ENCODE measurements around the gene LINC01488. TPM values are rescaled to one million over a fixed set of nuclear protein-coding genes. Genes with fewer than 3 reads are reported as not detected.

LINC01488 gene
- total RNA-seq, 2 experiments from 2014 or later: not detected

DNA sequence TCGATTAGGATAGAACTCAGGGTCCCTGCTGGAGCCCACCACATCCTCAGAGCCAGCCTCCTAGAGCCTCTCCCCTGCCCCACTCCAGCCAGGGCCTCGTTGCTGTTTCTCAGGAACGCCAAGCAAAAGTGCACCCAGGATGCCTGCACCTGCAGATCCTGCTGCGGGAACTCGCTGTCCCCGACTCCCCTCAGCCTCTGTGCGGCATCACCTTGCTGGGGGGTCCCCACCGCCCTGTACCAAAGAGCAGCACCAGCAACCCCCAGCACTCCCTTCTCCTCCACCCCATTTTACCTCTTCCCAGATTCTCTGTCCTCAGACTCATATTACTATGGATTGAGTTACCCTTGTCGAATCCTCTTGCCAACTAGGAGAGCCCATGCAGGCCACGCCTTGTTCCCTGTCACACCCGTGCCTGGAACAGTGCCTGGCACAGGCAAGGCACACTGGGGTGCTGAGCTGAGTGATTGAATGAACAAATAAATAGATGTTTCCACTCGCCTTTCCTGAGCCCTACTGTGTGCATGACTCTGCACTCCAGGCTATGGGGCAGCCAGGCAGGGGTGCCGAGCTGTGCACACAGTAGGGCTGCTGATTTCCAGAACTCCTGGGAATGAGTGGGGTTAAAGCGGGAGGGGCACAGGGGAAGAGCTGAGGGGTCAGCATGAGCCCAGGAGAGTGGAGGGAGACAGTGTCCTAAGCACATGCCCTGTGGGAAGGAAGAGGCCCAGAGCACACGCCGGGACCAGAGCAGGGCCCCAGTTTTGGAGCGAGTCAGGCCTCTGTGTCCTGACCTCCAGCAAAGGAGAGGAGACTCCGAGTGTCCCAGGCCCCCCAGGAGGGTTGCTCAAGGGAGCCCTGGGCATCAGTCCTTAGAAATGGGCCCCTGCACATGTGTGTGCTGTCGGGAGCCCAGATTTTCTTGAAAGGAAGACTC is 44.3 kb downstream of the LINC01488 start:
- H3K27ac Mint-ChIP-seq: no peak overlapping the region
- no peaks in the 10 kb centered on the region for H3K36me3 Mint-ChIP-seq (ENCODE audit: low read depth)
- DNase-seq: no peak
- ChIA-PET POLR2A (no interaction called here), CTCF (no interaction called here)
- H3K4me1 Mint-ChIP-seq: no peaks in the 10 kb centered on the region
- peaks cover 5% of the 10 kb centered on the region for H3K27me3 Mint-ChIP-seq
- no peak overlapping the region for H3K4me3 Mint-ChIP-seq
- no peaks in the 10 kb centered on the region for H3K9me3 Mint-ChIP-seq

DNA sequence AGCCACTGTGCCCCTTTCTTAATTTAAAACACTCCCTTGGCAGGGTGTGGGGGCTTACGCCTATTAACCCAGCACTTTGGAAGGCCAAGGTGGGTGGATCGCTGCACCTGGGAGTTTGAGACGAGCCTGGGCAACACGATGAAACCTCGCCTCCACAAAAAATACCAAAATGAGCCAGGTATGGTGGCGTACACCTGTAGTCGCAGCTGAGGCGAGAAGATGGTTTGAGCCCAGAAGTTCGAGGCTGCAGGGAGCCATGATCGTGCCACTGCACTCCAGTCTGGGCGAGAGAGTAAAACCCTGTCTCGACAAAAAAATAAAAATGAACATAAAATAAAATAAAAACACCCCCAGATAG is 45.0 kb downstream of the LINC01488 start:
- Mint-ChIP-seq H3K27ac (no peak overlapping the region), H3K27me3 (peaks cover 5% of the 10 kb centered on the region), H3K9me3 (no peaks in the 10 kb centered on the region), H3K4me1 (no peaks in the 10 kb centered on the region), H3K36me3 (ENCODE audit: low read depth) (no peaks in the 10 kb centered on the region), H3K4me3 (no peak overlapping the region)
- ChIA-PET POLR2A (no interaction called here), CTCF (no interaction called here)
- DNase-seq: no peak

DNA sequence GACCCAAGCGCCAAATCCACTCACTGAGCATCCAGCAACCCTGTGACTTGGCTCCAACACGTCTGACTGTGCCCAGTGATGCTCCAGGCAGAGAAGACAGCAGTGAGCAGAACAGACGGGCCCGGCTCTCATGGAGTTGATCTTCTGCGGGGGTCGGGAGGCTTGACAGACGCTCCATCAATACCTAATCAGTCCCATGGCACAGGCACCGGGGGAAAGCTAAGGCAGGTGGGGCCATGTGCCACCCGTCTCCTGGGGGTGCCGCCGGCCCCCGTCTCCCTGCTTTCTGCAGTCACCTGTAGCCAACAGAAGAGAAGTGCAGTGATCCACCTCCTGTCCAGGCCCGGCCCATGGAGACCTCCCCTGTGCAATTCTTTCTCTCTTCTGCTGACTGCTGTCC is 47.5 kb downstream of the LINC01488 start:
- Mint-ChIP-seq H3K27ac (no peak overlapping the region), H3K4me3 (no peak overlapping the region), H3K36me3 (ENCODE audit: low read depth) (no peaks in the 10 kb centered on the region), H3K9me3 (no peaks in the 10 kb centered on the region), H3K27me3 (peaks cover 3% of the 10 kb centered on the region), H3K4me1 (no peaks in the 10 kb centered on the region)
- ChIA-PET POLR2A (no interaction called here), CTCF (no interaction called here)
- DNase-seq: no peak

DNA sequence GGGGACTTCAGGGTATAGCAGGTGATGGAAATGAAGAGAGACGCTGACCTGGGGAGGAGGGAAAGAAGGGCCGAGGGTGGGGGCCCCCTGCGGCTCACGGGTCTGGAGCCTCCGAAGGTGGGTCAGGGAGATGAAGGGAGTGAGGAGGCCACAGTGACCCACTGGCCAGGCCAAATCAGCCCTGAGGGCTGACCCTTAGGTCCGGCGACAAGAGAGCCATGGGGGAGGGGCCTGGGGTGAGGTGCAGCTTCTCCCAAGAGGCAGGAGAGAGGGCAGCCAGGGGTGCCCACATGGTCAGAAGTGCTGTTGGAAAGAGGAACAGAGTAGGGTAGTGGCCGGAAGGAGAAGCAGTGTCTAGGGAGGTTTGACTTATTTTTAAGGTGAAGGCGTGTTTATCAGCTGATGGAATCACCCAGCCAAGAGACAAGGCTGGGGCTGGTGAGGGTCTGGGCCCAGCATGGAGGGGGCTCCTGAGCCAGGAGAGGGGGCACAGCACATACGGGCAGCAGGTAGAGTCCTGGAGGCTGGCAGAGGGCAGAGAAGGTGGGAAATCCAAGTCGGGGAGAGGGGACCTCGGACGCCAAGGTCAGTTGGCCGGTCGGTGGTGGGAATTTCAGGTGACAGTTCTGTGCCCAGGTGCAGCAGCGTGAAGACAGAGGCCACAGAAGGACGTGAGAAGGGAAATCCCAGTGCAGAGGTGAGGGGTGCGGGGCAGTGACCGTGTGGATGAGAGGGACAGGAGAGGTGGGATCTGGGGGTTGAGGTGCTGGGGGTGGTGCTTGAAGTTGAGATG is 49.0 kb downstream of the LINC01488 start:
- peaks cover 6% of the 10 kb centered on the region for H3K27me3 Mint-ChIP-seq
- H3K4me1 Mint-ChIP-seq: no peaks in the 10 kb centered on the region
- ChIA-PET CTCF (no interaction called here), POLR2A (no interaction called here)
- DNase-seq: no peak
- no peak overlapping the region for H3K27ac Mint-ChIP-seq
- no peak overlapping the region for H3K4me3 Mint-ChIP-seq
- H3K36me3 Mint-ChIP-seq (ENCODE audit: low read depth): no peaks in the 10 kb centered on the region
- no peaks in the 10 kb centered on the region for H3K9me3 Mint-ChIP-seq

DNA sequence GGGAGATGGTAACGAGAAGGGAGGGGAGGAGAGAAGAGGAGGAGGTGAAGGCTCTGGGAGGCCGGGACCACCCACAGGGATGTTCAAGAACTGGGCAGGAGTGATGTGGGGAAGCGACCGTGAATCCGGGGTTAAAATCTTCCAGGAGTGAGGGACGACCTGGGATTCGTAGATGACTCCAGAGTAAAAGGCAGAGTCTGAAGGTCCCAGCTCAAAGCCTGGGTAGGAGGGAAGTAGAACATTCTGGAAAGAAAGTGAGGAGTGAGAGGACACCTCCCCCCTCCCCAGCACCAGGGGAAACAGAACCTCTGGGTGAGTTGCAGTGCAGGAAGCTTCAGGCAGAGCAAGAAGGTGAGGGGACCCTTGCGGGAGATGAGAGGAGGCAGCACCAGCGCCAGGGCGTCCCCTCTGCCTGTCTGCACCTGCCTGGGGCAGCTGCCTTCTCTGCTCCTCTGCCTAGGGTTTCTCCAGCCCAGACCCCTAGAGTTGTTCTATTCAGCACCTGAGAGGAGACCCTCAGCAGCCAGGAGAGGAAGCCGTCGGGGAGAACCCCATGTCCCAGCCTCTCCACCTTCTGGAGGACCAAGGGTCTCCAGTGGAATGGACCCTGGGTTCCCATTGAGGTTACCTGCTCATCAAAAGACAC is 49.7 kb downstream of the LINC01488 start:
- Mint-ChIP-seq H3K4me1 (no peaks in the 10 kb centered on the region), H3K27me3 (peaks cover 6% of the 10 kb centered on the region), H3K4me3 (no peak overlapping the region), H3K9me3 (no peaks in the 10 kb centered on the region), H3K36me3 (ENCODE audit: low read depth) (no peaks in the 10 kb centered on the region), H3K27ac (no peak overlapping the region)
- ChIA-PET POLR2A (no interaction called here), CTCF (no interaction called here)
- no peak for DNase-seq

DNA sequence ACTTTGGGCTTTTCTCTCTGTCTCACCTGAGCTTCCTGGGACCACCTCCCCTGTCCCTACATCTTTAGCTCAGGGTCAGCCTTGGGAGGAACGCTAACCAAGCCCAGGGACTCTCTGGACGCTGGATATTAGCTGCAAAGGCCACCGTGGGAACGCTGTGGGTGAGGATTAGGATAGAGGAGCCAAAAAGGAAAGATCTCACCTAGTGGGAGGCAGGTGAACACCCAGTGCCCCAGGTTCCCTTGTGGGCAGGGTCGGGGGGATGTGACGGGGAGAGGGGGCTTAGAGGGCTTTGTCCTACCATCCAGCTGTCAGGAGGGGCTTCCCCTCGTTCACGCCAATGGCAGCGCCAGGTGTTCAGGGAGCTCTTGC is 50.2 kb downstream of the LINC01488 start:
- no peaks in the 10 kb centered on the region for H3K4me1 Mint-ChIP-seq
- H3K27me3 Mint-ChIP-seq: peaks cover 6% of the 10 kb centered on the region
- H3K27ac Mint-ChIP-seq: no peak overlapping the region
- ChIA-PET CTCF (no interaction called here), POLR2A (no interaction called here)
- DNase-seq: no peak
- no peak overlapping the region for H3K4me3 Mint-ChIP-seq
- no peaks in the 10 kb centered on the region for H3K36me3 Mint-ChIP-seq (ENCODE audit: low read depth)
- no peaks in the 10 kb centered on the region for H3K9me3 Mint-ChIP-seq

DNA sequence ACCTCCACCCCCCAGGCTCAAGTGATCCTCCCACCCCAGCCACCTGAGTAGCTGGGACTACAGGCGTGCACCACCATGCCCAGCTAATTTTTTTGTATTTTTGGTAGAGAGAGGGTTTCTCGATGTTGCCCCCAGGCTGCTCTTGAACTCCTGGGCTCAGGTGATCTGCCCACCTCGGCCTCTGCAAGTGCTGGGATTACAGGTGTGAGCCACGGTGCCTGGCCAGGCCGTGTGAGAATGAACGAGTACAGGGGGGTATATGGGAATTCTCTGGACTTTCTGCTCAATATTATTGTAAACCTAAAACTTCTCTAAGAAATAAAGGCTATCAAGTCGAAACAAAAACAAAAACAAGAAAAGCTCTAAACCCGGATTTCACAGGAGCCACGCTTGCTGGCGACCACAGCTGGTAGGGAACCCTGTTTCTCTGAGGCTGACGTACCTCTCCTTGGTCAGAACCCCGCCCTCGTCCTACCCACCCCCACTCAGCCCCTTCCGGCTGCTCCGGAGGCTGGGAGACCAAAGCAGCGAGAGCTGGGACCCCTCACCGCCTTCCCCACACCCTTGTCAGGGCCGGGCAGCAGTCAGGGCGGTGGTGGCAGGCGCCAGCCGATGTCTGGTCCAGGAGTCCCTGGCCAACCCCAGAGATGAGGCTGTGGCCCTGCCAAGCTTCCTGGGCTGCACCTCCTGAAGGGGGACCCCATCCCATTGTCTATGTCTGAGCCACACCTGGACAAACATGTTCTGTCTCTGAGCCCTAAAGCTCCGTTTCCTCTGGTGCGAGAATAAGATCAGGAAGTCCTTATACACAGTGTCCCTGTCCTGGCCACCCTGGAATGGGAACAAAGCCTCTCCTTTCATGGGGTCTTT is 52.1 kb downstream of the LINC01488 start:
- Mint-ChIP-seq H3K4me3 (no peak overlapping the region), H3K9me3 (no peaks in the 10 kb centered on the region), H3K27me3 (peaks cover 6% of the 10 kb centered on the region), H3K27ac (no peak overlapping the region), H3K36me3 (ENCODE audit: low read depth) (no peaks in the 10 kb centered on the region), H3K4me1 (no peaks in the 10 kb centered on the region)
- CTCF ChIA-PET: no interaction called here
- POLR2A ChIA-PET: no interaction called here
- DNase-seq: no peak

DNA sequence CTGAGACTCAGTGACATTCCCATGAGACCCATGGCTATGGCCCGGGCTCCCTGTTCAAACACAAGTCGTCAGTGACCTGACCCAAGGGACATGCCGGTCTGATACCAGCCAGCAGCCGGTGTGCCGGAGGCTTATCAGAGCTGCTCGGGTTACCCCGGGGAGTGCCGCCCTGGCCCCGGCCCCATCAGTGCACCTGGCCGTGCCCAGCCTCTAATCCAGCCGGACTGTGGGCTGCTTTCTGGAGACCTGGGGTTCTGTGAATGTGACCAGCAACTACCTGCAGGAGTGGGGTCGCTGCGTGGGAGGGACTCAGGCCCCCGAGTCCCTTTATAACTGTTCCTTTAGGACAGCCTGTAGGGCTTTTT is 52.7 kb downstream of the LINC01488 start:
- ChIA-PET POLR2A (no interaction called here), CTCF (no interaction called here)
- H3K27me3 Mint-ChIP-seq: peaks cover 6% of the 10 kb centered on the region
- H3K36me3 Mint-ChIP-seq (ENCODE audit: low read depth): no peaks in the 10 kb centered on the region
- H3K27ac Mint-ChIP-seq: no peak overlapping the region
- DNase-seq: no peak
- H3K4me3 Mint-ChIP-seq: no peak overlapping the region
- H3K9me3 Mint-ChIP-seq: no peaks in the 10 kb centered on the region
- no peaks in the 10 kb centered on the region for H3K4me1 Mint-ChIP-seq

DNA sequence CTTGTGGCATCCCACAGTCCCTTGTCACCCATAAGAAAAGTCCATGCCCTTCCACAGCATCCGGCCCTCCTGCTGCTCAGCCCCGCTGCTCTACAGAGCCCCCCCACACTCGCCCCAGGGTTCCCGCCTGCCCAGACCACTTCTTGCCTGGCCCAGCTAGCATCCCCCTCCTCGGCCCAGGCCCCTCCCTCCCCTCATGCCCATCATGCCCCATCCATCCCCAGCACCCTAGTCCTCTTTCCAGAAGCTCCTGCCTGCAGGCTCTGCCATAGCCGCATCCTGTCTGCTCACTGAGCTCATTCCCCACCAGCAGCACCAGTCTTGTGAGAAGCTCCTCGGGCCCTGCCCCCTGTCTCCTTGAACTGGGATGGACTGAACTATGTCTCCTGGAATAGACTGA is 54.4 kb downstream of the LINC01488 start:
- Mint-ChIP-seq H3K36me3 (ENCODE audit: low read depth) (no peaks in the 10 kb centered on the region), H3K9me3 (no peaks in the 10 kb centered on the region), H3K27ac (no peak overlapping the region), H3K4me1 (no peaks in the 10 kb centered on the region), H3K27me3 (peaks cover 6% of the 10 kb centered on the region), H3K4me3 (no peak overlapping the region)
- no peak for DNase-seq
- ChIA-PET CTCF (no interaction called here), POLR2A (no interaction called here)

DNA sequence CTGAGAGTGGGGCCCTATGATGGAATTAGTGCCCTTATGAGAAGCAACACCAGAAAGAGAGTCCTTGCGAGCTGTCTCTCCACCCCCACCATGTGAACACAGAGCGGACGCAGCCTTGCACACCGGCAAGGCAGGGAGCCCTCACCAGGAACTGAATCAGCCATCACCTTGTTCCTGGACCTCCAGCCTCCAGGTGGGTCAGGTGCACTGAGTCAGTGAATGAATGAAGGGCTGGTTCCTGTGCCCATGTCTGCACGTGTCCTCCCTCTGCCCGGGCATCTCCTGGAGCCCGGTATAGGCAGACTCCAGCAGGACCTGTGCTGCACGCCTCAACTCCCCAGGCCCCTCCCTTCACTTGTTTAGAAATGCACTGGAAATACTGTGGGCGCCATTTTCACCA is 54.9 kb downstream of the LINC01488 start:
- no peaks in the 10 kb centered on the region for H3K36me3 Mint-ChIP-seq (ENCODE audit: low read depth)
- no peak for DNase-seq
- no peaks in the 10 kb centered on the region for H3K9me3 Mint-ChIP-seq
- ChIA-PET POLR2A (no interaction called here), CTCF (no interaction called here)
- peaks cover 6% of the 10 kb centered on the region for H3K27me3 Mint-ChIP-seq
- H3K4me3 Mint-ChIP-seq: no peak overlapping the region
- no peaks in the 10 kb centered on the region for H3K4me1 Mint-ChIP-seq
- H3K27ac Mint-ChIP-seq: no peak overlapping the region

DNA sequence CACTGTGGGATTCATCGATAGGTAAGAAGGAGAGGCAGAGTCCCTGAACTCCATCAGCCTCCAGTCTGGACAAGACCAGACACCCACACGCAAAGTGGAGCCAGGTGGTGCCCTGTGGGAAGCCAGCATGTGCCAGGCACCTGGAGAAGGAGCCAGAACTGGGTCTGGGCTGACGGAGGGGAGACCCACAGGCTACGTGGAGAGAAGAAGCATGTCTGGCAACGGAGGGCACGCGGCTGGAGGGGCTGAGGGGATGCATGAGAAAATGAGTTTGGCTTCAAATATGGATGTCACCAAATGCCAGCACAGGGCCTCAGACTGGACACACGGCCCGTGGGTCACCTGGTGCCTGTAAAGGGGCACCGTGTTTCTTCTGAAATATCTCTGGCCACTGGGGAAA is 55.7 kb downstream of the LINC01488 start:
- Mint-ChIP-seq H3K9me3 (no peaks in the 10 kb centered on the region), H3K27me3 (peaks cover 6% of the 10 kb centered on the region), H3K36me3 (ENCODE audit: low read depth) (no peaks in the 10 kb centered on the region), H3K4me1 (no peaks in the 10 kb centered on the region), H3K27ac (no peak overlapping the region), H3K4me3 (no peak overlapping the region)
- DNase-seq: no peak
- ChIA-PET POLR2A (no interaction called here), CTCF (no interaction called here)

DNA sequence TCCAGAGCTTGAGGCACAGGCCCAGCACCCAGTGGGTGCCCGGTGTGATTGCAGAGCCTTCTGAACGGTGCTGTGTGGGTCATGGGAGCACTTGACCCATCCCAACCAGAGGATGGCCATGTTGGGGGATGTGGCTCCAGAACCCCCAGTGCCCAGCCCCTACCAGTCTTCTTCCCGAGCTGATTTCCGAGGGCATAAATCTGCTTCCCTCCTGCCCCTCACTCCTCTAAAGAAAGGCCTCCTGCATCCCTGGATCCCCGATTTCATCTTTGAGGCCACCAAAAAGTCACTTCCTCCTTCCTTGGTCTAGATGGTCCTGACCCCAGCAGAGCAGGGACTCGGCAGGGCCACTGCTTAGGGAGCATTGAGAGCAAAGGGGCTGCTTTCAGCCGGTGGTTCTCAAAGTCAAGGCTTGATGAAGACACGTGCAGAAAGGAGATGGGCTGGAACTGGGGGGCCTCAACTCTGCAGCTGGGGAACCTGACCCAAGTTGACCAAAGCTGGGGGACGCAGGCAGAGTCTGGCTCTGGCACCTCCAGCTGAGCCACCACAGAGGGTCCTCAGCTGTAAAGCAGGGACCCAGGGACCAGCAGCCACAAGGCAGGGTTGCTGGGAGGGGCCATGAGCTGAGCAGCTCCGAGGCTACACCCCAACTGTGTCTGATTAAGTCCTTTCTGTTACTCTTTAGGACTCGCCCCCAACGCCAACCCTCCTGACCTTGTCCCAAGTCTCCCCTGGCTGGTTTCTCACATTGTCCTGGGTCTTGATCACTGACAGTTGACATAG is 56.6 kb downstream of the LINC01488 start:
- Mint-ChIP-seq H3K27me3 (peaks cover 6% of the 10 kb centered on the region), H3K9me3 (no peaks in the 10 kb centered on the region), H3K36me3 (ENCODE audit: low read depth) (no peaks in the 10 kb centered on the region), H3K27ac (no peak overlapping the region), H3K4me1 (no peaks in the 10 kb centered on the region), H3K4me3 (no peak overlapping the region)
- ChIA-PET POLR2A (no interaction called here), CTCF (no interaction called here)
- DNase-seq: no peak

Data from activated CD4-positive, alpha-beta T cell treated with anti-CD3 and anti-CD28 coated beads, Interleukin-2, amount 10 ng/mL, durations not matched to agents 7 days and 5 days (primary cell).